GM18951 (cell line): ENCODE data around the gene SLC8A3.

Source experiments
- POLR2A ChIP-seq: IDR thresholded peaks from 4 replicates; pipeline ENCODE4 v1.6.1; 2011; ENCODE audit warnings: mild to moderate bottlenecking; ENCODE audit not compliant: insufficient read length, insufficient read depth; ENCODE audit errors: extremely low read depth
- in situ Hi-C: fragments of 300-500 bp; cut with MboI; formaldehyde crosslinking; loops from one replicate; pipeline ENCODE4 v1.12.0; 2022; ENCODE audit warnings: low sequenced_read_pairs, mixed read lengths, inconsistent platforms; ENCODE audit not compliant: unreplicated experiment

The SLC8A3 gene

DNA sequence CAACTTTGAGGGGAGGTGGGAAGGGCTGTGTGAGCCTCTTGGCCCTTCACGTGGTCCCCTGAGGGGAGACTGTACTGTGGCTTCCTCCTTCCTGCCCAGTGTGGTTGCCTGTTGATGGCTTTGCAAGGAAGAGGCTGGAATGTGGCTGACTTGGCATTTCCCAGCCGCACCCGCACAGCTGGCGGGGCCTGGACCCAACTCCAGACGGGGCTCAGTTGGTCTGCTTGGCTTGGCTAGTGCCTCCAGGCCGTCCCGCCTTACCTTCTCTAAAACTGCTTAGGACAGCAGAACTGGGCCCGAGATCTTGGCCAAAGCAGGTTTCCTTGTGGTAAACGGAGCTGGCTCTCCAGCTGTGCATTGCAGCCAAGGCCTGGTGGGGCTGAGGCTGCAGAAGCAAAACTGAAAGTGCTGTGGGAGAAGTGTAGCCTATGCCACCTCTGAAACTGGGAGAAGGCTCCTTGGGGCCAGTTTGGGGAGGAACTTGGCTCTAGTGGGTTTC lies 170.0 kb downstream of the SLC8A3 start:
- in situ Hi-C loops = loop anchor here (10.0 to 25.0 kb wide), 2 partner anchors 204 to 431 kb away; no protein-coding TSS in a partner anchor
- TF ChIP-seq POLR2A = no peak

DNA sequence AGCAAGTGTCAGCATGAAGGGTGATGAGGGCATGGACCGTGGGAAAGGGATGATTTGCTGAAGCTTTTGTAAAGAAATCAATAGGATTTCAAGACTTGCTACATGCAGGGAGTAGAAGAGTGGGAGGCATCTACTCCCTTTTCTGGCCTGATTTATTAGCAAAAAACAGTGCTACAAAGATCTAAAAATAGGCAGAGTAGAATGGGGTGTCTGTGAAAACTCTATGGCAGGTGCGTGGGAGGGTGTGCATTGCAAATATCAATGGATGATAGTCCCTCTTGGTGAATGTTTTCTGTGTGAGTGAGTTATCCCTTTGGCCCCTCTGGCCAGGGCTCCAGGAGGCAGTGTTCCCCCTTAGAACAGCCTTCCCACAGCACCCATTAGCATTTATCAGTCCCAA lies 170.5 kb downstream of the SLC8A3 start:
- TF ChIP-seq POLR2A = no peak

DNA sequence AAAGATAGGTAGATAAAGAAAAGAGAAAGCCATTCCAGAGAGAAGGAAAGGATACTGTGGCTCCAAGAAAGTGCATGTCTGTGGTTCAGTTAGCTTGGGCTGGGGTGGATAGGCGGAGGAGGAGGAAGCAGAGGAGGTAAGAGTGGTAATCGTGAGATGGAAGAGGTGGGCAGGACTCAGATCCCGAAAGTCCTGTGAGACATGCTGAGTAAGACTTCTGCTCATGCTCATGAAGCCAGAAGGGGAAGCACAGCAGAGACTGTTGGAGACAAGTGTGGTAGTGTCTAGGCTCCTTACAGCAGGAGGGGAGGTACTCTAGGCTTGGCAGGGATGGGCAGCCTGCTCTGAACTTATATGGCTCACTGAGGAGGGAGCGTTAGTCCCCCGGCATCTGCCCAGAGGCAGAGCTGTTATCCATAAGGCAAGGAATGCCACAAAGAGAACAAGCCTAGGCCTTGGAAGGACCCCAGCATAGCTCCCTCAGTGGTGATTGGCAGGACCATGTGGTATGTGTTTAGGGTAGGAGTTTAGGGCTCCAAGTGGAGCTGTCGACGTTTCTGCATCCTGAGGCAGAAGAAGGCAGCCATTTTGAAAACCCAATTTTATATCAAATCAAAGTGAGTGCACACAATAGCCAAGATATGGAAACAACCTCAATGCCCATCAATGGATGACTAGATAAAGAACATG lies 174.2 kb downstream of the SLC8A3 start:
- TF ChIP-seq POLR2A = no peak
- in situ Hi-C loops = loop anchor here (10.0 to 25.0 kb wide), 2 partner anchors 200 to 427 kb away; no protein-coding TSS in a partner anchor

More for the DNA sequence above, 170.5 kb downstream of the SLC8A3 start:
- in situ Hi-C loops = loop anchor here (10.0 to 25.0 kb wide), 2 partner anchors 203 to 431 kb away; no protein-coding TSS in a partner anchor

DNA sequence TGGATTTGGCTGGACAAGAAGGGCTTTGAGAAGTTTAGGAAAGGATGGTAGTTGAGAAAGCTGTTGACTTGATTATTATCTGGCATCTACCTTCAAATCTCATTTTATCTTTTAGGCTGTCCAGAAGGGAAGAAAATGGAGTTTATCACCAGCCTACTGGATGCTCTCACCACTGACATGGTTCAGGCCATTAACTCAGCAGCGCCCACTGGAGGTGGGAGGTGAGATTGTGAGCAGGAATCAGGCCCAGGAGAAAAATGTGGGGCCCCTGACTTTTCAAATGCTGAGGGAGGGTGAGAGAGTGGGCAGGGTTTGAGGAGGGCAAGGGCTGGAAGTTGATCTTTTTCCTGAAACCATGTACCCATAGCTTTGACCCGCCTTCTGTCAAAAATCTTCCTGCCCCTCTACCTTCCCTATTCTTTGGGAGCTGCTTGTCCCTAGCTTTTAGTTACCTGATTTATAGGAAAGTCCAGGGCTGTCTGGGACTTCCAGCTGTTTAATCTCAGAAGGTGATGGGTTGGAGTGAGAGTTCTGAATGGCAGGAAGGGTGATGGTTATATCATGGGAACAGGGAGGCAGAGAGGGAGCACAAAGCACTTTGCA lies 175.4 kb downstream of the SLC8A3 start:
- in situ Hi-C loops = loop anchor here (10.0 to 25.0 kb wide), 2 partner anchors 199 to 426 kb away; no protein-coding TSS in a partner anchor

DNA sequence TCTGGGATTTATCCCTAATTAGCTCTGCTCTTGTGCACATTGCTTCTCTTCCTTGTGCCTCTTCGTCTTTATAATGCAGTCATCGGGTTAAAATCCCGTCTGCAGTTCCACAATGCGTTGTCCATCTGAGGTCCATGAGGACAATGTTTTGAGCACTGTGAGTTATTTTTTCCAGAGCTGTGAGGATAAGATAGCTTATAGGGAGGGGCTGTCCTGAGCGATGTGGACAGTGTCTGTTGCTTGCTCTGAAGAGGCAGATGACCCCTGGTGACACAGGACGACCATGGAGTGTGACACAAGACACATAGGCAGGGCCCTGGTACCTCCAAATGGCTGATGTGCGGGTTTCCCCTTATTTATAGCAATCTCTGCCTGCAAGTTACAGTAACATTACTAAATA lies 177.0 kb downstream of the SLC8A3 start:
- no peak for TF ChIP-seq POLR2A
- in situ Hi-C loops = loop anchor here (10.0 to 25.0 kb wide), 2 partner anchors 197 to 424 kb away; no protein-coding TSS in a partner anchor

More for the DNA sequence above, 175.4 kb downstream of the SLC8A3 start:
- no peak for TF ChIP-seq POLR2A

DNA sequence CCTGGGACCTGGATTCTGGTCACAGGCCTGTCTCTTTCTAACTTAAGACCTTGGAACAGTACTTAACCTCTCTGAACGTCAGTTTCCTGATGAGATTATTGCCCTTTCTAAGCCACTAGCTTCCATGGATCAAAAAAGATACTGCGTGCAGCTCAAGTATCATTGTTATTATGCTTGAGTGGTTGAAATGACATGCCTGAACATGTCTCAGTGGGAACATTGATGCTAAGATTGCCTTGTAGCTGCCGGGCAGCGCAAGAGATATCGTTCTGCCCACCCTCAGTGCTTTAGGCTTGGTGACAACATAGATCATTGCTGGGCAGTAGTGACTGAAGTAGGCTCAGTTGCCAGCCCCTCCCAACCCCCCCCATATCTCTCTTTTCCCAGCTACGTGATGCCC lies 177.7 kb downstream of the SLC8A3 start:
- in situ Hi-C loops = loop anchor here (10.0 to 25.0 kb wide), 2 partner anchors 196 to 424 kb away; no protein-coding TSS in a partner anchor

DNA sequence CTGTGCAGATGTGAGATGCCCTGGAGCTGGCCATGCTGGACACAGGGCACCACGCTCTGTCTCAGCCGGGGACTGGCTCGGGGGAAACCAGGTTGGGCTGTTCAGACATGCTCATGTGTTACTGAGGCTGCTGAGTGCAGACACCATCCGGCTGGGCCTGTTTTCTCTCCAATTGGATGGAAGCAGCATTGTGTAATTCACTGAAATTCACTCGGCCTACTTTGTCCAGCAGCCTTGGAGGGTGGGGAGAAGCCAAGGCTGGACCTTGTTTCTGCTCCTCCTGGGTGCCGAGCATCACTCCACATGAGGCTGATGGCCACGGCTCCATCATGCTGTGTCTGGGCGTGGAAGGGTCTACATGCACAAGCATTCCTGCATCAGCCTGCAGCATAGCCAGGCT lies 178.8 kb downstream of the SLC8A3 start:
- no peak for TF ChIP-seq POLR2A
- in situ Hi-C loops = loop anchor here (10.0 to 25.0 kb wide), 2 partner anchors 195 to 423 kb away; no protein-coding TSS in a partner anchor

More for the DNA sequence above, 177.7 kb downstream of the SLC8A3 start:
- TF ChIP-seq POLR2A = no peak

DNA sequence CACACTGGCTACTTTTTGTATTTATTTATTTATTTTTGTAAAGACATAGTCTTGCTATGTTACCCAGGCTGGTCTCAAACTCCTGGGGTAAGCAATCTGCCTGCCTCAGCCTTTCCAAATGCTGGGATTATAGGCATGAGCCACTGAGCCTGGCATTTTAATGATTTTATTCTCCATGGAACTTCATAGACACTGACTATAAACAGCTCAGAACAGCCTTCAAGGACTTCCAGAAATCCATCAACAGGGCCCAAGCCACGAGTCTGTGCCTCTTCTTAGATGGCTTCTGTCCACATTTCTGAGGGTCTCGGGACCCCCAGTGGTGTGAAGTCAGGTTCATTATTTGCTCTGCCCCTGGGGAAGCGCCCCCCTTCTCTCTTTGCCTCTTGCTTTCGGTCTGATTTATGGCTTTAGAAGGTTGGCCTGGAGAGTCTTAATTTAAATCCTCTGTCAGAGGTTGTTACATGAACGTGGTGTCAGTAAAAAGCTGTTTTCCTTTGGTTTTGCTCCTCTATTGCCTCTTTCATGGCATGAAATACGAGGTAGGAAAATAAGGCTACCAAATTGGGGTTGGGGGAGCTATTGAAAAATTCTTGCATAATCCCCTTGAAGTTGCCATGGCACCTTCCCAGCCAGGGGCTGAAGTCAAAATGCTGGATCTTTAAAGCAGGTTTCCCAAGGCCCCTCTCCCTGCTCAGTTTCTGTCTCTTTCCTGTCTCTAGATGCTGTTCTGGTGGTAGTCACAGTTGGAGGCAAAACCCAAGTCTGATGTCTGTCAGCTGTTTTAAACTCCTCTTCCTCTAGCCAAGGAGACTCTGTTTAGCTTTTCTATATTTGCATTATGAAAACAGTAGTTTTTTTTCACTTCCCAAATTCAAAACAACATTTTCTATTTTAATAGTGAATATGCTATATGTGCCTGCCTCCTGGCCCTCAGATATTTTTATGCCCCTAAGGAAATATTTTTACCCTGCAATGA lies 180.2 kb downstream of the SLC8A3 start:
- TF ChIP-seq POLR2A = no peak
- in situ Hi-C loops = loop anchor here (25.0 kb wide), 1 partner anchor 421 kb away; no protein-coding TSS in a partner anchor

DNA sequence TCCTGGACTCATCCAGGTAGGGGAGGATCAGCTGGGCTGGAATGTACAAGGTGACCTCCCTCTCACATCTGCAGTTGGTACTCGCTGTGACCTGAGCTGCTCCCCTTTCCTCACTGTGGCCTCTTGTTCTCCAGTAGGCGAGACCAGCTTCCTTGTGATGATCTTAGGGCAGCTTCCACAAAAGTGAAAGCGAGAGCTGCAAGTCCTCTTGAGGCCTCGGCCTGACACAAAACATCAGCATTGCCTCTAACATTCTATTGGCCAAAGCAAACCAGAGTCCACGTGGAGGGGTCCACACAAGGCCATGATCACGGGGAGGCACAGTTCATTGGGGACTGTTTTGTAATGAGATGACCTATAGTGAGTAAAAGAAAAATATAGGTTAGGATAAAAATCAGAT lies 182.1 kb downstream of the SLC8A3 start:
- TF ChIP-seq POLR2A = no peak
- in situ Hi-C loops = loop anchor here (25.0 kb wide), 1 partner anchor 419 kb away; no protein-coding TSS in a partner anchor

DNA sequence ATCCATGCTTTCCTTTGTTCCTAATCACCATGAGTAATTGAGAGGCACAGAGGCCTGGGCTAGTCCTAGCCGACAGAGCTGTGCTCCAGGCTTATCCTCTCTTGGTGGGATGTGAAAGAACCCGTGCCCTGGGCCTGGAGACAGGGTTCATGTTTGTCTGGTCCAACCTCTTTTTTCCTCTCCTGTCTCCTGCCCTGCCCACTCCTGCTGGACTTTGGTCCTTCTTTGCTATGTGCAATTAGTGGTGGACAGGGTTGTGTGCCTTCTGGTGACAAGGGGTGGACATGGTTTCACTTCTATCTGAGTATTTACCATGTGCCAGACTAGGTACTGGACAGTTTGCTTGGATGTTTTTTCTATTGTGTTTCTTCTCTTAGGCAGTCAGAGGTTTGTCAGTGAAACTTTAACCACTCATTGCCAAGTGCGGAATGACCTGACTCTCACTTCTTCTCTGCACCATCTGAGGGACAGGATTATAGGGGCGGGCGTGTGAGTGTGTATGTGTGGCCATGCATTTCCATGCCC lies 183.4 kb downstream of the SLC8A3 start:
- no peak for TF ChIP-seq POLR2A
- in situ Hi-C loops = loop anchor here (25.0 kb wide), 1 partner anchor 418 kb away; no protein-coding TSS in a partner anchor

DNA sequence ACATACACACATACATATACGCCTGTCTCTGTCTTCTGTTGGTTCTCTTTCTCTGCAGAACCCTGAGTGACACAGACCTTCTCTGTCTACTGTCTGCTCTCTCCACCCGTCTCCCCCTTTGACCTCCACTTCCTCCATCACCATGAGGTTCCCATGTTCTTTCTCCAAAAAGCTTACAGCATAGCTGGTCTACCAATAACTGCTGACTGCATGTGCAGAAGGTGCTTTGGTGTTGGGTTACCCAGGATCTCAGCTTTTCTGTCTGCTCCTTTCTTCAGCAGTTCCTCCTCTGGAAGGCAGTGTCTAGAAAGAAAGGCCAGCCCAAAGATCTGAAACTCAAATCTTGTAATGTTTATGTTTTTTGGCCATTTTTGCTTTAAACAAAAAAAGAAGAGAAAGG lies 184.0 kb downstream of the SLC8A3 start:
- TF ChIP-seq POLR2A = no peak
- in situ Hi-C loops = loop anchor here (25.0 kb wide), 1 partner anchor 417 kb away; no protein-coding TSS in a partner anchor
